Heart left ventricle (tissue), 13 donors: ENCODE results near the gene AKAP13.

Experiments used
- POLR2A ChIP-seq, 2 donors: fragments of 450-650 bp; IDR thresholded peaks; one replicate each; pipeline ENCODE4 v1.6.1; 2017; ENCODE audit warnings: antibody characterized with exemption in 2 of 2, mild to moderate bottlenecking in 2 of 2, moderate library complexity in 2 of 2
- TF ChIP-seq, protein P1 (sequence below), 12 donors: fragments of 200-600 bp; sonication (generic) in 4 of 12; IDR thresholded peaks; one replicate each; pipeline versions ENCODE4 v1.5.0 to v1.8.0; 2018 to 2022; ENCODE audit warnings: antibody characterized with exemption in 12 of 12, mild to moderate bottlenecking in 5 of 12
- donor health status: ischemic (EF 13 %, LVEDD 7.1; RV severe dilation, severe dysfunction).
- donor health status: DM: no; HTN: yes; CAD: no.
- donor health status: DM: no; HTN: no; CAD: no.
- donor health status: ischemic (EF 25% LVEDD 6.9; RV normal size, moderate dysfunction).
- donor health status: ischemic (EF 25% LVEDD 5.7; RV mildly dilated, moderate dysfunction).
- donor health status: ischemic (EF 35%, LVEDD 5.7; RV mildly dilated, moderate dysfunction).
- donor health status: nonischemic (EF 11% LVEDD 7.7; RV severe dilation, severe dysfunction).
- donor health status: DM: yes; HTN: yes; CAD: no.
- donor health status: PGD.
- donor health status: ischemic (EF 29% LVEDD 5.4; RV normal size, mild dysfunction).
- donor health status: nonischemic (EF 23%, LVEDD 6.1; RV moderate dilation, normal function).

- TF ChIP-seq, protein P1, sequence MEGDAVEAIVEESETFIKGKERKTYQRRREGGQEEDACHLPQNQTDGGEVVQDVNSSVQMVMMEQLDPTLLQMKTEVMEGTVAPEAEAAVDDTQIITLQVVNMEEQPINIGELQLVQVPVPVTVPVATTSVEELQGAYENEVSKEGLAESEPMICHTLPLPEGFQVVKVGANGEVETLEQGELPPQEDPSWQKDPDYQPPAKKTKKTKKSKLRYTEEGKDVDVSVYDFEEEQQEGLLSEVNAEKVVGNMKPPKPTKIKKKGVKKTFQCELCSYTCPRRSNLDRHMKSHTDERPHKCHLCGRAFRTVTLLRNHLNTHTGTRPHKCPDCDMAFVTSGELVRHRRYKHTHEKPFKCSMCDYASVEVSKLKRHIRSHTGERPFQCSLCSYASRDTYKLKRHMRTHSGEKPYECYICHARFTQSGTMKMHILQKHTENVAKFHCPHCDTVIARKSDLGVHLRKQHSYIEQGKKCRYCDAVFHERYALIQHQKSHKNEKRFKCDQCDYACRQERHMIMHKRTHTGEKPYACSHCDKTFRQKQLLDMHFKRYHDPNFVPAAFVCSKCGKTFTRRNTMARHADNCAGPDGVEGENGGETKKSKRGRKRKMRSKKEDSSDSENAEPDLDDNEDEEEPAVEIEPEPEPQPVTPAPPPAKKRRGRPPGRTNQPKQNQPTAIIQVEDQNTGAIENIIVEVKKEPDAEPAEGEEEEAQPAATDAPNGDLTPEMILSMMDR (IDR thresholded peaks at IDR 0.05) = no peak
- TF ChIP-seq POLR2A (IDR thresholded peaks at IDR 0.05) = no peak
These were observed 184.3 kb downstream of the AKAP13 start for GRCh38 chr15:85564686-85565085.
